Tibial nerve (tissue), 4 donors: ENCODE data around the gene PSMB2.

Experiments
- EP300 ChIP-seq, 2 donors: sonication (generic); formaldehyde crosslinking; IDR thresholded peaks; one replicate each; pipeline ENCODE4 v1.6.1; 2017; ENCODE audit warnings: antibody characterized with exemption in 2 of 2, mild to moderate bottlenecking in 1 of 2
- TF ChIP-seq, protein P1 (sequence below), 5 experiments: fragments of 200-600 bp in 3 of 5; fragments of 450-650 bp in 2 of 5; sonication (generic) in 3 of 5; IDR thresholded peaks; one replicate each; pipeline ENCODE4 v1.5.1; 2016 to 2019; ENCODE audit warnings: antibody characterized with exemption in 5 of 5, mild to moderate bottlenecking in 3 of 5, moderate library complexity in 2 of 5

- TF ChIP-seq, protein P1, sequence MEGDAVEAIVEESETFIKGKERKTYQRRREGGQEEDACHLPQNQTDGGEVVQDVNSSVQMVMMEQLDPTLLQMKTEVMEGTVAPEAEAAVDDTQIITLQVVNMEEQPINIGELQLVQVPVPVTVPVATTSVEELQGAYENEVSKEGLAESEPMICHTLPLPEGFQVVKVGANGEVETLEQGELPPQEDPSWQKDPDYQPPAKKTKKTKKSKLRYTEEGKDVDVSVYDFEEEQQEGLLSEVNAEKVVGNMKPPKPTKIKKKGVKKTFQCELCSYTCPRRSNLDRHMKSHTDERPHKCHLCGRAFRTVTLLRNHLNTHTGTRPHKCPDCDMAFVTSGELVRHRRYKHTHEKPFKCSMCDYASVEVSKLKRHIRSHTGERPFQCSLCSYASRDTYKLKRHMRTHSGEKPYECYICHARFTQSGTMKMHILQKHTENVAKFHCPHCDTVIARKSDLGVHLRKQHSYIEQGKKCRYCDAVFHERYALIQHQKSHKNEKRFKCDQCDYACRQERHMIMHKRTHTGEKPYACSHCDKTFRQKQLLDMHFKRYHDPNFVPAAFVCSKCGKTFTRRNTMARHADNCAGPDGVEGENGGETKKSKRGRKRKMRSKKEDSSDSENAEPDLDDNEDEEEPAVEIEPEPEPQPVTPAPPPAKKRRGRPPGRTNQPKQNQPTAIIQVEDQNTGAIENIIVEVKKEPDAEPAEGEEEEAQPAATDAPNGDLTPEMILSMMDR (IDR thresholded peaks at IDR 0.05) = no peak
- no peak for TF ChIP-seq EP300 (IDR thresholded peaks at IDR 0.05)
Observed at GRCh38 chr1:35657851-35658250, 16.5 kb upstream of the PSMB2 start.
